Astrocyte of the hippocampus (primary cell): ENCODE data around the gene SLC30A5.

Experiments used
- DNase-seq: peaks from one replicate; pipeline ENCODE4 v3.0.0; 2011; ENCODE audit warnings: low read depth, low spot score

SLC30A5 gene

GRCh38 chr5:69167493-69167855, 73.7 kb downstream of the SLC30A5 start:
- no peak for DNase-seq

- DNase-seq: no peak
Observed at GRCh38 chr5:69167929-69168328, 74.1 kb downstream of the SLC30A5 start.

GRCh38 chr5:69170495-69170894, 76.7 kb downstream of the SLC30A5 start:
- no peak for DNase-seq

GRCh38 chr5:69170969-69171368, 77.2 kb downstream of the SLC30A5 start:
- no peak for DNase-seq
